ENCODE data around the gene PAK5.

- TF ChIP-seq CTCF (IDR thresholded peaks at IDR 0.05): no peak
- TF ChIP-seq POLR2A (IDR thresholded peaks at IDR 0.05): no peak
Observed at GRCh38 chr20:9518576-9519175, 320.2 kb downstream of the PAK5 start.
